HG03575 (cell line): ENCODE measurements around the gene UST.
"Not testable (repeated sequence)": the region's sequence is repeated elsewhere in the genome, so short reads cannot be mapped to it uniquely, and the experiment has no call there.

Experiments
- ATAC-seq: cut with Tn5 transposase; IDR thresholded peaks from one replicate; pipeline ENCODE4 v1.9.1; 2021; ENCODE audit not compliant: unreplicated experiment, insufficient number of reproducible peaks, low FRiP score; ENCODE audit errors: extremely low read depth

The UST gene

DNA sequence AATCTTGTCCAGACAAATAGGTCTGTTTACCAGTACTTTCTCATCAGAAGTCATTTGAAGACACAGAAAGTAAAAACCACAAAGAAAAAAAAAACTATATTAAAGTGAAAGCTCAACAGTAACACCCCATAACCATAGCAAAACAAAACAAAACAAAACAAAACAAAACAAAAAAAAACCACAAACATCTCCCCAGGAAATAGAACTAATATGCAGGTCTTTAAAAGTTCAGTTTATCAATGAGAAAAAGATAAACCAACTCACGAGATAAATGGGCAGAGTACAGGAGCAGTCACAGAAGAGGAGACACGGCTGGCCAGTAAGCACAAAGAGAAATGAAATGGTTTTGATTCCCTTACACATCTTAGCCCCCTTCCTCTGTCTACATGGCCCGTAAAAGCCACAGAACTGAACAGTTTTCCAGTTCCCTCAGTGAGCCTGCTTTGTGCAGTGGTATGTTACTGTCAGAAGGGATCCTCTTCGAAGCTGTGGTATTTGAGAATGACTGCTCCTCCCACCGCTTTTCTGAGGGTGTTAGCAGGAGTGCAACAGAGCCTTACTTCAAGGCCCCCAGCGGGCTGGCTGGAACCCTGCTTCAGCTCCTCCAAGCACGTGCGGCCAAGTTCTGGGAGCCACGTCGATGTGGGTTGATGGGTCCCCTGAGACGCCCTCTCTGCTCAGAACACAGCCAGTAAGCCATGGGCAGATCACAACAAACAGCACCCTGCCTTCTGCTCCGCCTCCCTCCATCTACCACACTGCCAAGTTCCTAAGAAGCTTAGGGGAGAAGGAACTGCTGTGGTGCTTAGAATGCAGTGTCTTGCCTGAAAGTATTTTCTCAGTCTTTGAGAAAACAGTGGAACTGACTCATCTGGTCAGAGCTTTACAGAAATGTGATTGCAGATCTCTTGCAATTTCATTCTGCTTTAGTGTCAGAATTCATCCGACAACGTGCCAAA, 14.0 kb downstream of the UST start:
- peak; percentile 15 for ATAC-seq

GRCh38 chr6:148761527-148762011, 14.7 kb downstream of the UST start:
- ATAC-seq, result no peak

DNA sequence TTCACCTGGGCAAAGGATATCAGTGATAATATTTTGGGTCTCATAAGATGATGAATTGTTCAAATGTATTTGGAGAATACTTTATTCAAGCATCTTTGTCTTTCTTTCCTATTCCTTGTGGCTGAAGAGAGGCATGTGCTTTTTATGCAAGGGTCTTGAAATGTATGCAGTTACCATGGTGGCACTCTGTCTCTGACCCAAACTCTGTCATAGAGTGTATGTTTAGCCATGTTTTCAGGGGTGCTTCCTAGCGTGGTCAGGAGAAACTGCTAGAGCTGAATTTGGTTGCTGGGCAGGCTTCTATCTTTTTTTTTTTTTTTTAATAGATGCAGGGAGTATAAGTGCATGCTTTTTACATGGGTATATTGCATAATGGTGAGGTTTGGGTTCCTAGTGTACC, 15.4 kb downstream of the UST start:
- no peak for ATAC-seq

GRCh38 chr6:148764259-148765020, 17.6 kb downstream of the UST start:
- not testable (repeated sequence) for ATAC-seq

- ATAC-seq, result no peak
Observed at GRCh38 chr6:148765898-148766808, 19.3 kb downstream of the UST start.

- no peak for ATAC-seq
Observed at GRCh38 chr6:148768646-148769270, 21.9 kb downstream of the UST start.

- no peak for ATAC-seq
Observed at GRCh38 chr6:148769304-148769968, 22.6 kb downstream of the UST start.

DNA sequence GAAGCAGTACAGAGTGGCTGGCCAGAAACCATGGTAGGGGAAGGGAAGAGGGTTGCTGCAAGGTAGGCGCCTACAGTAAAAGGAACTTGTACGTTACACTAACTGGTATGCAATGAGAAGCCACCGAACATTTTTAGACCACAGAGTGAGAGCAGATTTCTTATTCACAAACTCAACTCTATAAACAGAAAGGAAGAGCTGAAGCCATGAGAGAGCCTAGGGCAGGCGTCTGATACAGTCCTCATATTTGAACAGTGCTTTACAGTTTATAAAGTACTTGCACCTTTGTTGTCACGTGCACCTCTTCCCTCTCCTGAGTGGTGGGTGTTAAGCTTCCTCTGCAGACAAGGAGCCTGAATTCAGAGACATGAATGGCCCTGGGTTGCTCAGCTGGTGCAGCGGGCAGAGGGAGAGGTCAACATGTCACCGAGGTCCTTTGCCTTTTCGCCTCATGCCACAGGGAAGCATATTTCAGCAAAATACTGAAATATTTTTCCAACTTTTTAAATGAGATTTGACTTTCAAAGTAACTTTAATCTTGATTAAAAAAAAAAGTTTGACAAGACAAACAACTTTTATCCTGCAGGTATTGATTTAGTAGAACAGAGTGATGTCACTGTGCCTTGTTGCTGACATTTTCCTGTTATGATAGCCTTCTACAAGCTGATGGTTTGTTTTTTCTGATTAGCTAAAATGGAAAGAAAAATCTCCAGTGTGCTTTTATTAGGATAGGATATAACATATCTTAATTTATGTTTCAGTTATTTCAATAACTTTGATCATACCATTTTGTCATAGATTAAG, 23.8 kb downstream of the UST start:
- ATAC-seq, result no peak

DNA sequence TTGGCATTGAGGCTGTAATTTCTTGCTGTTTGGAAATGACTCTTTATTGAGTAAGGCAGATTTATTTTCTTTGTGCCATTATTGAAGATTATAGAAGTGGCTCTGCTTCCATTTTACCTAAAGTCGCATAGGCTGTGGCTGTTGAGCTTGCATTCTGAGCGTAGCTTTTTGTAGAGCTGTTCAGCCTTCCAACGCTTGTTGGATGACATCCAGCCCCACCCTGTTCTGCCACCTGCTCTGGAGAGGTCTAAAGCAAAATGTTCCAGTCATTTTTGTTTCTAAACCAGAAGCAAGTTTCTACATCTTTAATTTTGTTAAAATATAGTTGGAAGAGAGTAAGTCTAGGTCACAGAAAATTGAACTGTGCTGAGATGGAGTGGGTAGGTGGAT, 24.4 kb downstream of the UST start:
- no peak for ATAC-seq

DNA sequence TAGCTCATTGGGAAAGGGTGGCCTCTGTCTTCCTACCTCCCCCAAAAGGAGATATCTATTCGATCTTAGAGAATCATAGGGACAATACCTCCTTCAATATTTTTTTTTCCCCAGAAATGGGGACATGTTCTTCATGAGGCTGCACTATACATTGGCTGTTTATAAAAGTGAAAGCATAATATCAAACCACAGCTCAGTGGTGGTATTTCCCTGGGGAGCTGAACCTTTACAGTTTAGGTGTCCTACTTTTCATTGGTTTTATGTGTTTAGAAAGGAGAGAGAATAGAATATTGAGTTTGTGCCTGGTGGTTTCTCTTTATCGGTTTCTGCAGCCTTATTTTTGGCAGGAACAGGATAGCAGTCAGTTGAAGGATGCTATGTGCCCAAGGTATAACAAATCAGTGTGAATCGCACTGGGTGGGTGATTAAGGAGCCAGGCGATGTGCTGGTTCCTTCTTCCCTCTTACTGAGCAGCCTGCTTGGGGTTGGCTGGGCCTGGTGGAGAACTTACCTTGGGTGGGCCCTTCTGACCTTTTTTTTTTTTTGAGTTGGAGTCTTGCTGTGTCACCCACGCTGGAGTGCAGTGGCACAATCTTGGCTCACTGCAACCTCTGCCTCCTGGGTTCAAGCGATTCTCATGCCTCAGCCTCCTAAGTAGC, 25.2 kb downstream of the UST start:
- no peak for ATAC-seq

GRCh38 chr6:148775161-148775560, 28.3 kb downstream of the UST start:
- ATAC-seq, result no peak

- ATAC-seq, result no peak
Observed at GRCh38 chr6:148776321-148777308, 29.8 kb downstream of the UST start.

DNA sequence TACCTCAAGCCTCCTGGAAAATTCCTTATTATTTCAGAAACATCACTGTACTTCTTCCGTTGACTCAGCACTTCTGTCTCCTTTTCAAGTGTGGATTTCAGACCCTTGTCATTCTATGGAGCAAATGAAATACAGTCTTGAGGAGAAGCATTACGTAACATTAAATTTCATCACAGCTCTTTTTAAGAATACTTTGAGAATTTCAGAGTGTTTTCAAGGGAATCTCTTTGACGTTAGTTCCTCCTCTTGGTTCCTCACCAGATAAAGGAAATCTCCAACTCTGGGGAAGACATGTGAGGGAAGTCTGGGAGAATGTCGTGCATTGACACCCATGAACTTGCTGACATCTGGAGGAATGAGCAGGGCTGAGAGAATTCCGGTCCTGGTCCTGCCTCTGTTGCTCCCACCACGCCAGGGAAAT, 32.3 kb downstream of the UST start:
- no peak for ATAC-seq

DNA sequence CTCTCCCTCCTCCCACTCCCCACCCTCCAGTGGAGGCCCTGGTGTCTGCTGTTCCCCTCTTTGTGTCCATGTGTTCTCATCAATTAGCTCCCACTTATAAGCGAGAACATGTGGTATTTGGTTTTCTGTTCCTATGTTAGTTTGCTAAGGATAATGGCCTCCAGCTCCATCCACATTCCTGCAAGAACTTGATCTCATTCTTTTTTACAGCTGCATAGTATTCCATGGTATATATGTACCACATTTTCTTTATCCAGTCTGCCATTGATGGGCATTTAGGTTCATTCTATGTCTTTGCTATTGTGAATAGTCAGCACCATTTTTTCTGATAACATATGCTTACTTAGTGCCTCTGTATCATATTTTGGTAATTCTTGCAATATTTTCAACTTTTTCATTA, 33.6 kb downstream of the UST start:
- not testable (repeated sequence) for ATAC-seq

- ATAC-seq, result peak; percentile 96
Observed at GRCh38 chr6:148780918-148781436, 34.1 kb downstream of the UST start.
